Measurements from ENCODE around the gene AMER2.

Gene AMER2

DNA sequence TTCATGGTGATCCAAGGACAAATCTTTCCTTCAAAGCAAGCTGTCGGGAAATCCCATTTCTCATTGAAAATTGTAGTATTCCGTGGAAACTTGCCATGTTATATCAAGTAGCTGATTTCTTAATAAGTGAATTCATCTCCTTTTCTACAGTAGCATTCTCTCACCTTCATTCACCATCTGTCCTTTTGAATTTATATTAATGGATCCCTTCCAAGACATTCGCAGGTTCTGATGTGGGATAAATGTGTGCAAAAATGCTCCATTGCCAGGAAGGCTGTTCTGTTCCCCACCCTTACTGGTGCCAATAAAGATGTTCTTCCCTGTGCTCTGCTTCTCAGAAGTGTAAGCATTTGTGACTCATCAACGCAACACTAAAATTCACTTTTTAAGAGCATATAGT, 36.2 kb downstream of the AMER2 start:
- TF ChIP-seq, protein P1, sequence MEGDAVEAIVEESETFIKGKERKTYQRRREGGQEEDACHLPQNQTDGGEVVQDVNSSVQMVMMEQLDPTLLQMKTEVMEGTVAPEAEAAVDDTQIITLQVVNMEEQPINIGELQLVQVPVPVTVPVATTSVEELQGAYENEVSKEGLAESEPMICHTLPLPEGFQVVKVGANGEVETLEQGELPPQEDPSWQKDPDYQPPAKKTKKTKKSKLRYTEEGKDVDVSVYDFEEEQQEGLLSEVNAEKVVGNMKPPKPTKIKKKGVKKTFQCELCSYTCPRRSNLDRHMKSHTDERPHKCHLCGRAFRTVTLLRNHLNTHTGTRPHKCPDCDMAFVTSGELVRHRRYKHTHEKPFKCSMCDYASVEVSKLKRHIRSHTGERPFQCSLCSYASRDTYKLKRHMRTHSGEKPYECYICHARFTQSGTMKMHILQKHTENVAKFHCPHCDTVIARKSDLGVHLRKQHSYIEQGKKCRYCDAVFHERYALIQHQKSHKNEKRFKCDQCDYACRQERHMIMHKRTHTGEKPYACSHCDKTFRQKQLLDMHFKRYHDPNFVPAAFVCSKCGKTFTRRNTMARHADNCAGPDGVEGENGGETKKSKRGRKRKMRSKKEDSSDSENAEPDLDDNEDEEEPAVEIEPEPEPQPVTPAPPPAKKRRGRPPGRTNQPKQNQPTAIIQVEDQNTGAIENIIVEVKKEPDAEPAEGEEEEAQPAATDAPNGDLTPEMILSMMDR (IDR thresholded peaks at IDR 0.05; ENCODE audit: low read depth, low read length) = no peak
- DNase-seq (ENCODE audit: low read depth in 2 of 2) = no peak

GRCh38 chr13:25132751-25133390, 39.2 kb downstream of the AMER2 start:
- TF ChIP-seq, protein P1 (IDR thresholded peaks at IDR 0.05; ENCODE audit: low read depth, low read length) = no peak
- DNase-seq (ENCODE audit: low read depth in 2 of 2) = no peak
- no peak overlapping the region for H3K4me3 ChIP-seq (replicated peaks in 1 of 2; ENCODE audit: low read depth in 2 of 2, low read length in 2 of 2)

More for the DNA sequence above, 36.2 kb downstream of the AMER2 start:
- H3K4me3 ChIP-seq (replicated peaks in 1 of 2; ENCODE audit: low read depth in 2 of 2, low read length in 2 of 2) = no peak overlapping the region

DNA sequence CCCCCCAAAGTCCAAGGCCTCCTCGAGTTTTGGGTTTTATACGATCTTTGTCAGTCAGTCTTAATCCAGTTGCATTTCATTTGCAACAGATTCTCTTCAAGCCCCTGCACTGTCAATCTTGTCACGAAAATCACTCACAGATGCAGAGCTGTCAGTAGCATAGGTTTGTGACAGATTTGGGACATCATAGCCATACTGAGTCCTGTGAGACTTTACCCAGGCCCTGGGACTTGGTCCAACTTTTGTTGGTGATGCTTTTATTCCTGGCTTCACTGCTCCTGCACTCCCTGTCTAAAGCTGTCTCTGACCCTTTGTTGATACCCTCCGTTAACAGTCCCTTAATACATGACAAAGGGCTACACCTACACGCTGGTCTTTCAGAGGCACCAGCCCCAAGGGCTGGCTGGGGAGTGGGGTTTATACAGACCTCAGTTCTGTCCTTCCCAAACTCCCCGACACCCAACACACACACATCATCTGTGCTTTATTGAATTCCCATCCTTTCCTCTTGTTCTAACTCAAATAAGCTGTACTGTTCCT, 40.1 kb downstream of the AMER2 start:
- TF ChIP-seq, protein P1 (IDR thresholded peaks at IDR 0.05; ENCODE audit: low read depth, low read length) = no peak
- no peak overlapping the region for H3K4me3 ChIP-seq (replicated peaks in 1 of 2; ENCODE audit: low read depth in 2 of 2, low read length in 2 of 2)
- DNase-seq (ENCODE audit: low read depth in 2 of 2) = no peak

- TF ChIP-seq, protein P1 (IDR thresholded peaks at IDR 0.05; ENCODE audit: low read depth, low read length) = no peak
- H3K4me3 ChIP-seq (replicated peaks in 1 of 2; ENCODE audit: low read depth in 2 of 2, low read length in 2 of 2) = no peak overlapping the region
- DNase-seq (ENCODE audit: low read depth in 2 of 2) = no peak
These were observed 41.1 kb downstream of the AMER2 start for GRCh38 chr13:25130944-25131343.

DNA sequence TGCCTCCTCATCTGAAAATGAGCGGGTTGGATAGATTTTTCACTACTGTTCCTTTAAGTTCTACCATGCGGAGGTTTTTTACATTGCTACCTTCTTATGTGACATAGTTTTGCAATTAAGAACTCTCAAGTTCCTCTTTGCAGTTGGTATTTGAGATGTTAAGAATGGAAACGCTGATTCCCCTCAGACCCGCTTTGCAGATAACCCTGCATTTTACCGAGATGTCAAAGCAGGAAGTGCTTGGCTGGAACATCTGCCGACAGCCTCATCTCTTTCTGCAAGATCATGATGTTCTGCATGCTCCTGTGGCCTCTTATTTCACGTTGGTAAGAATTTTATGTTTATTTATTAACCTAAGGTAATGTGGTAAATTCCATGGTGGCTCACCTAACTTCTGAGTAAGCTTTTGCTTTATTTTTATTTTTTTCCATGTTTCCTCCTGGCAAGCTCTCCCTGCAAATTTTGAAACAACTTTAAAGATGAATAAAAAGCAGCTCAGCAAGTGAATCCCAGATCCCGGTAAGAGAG, 53.6 kb downstream of the AMER2 start:
- no peak overlapping the region for H3K4me3 ChIP-seq (replicated peaks in 1 of 2; ENCODE audit: low read depth in 2 of 2, low read length in 2 of 2)
- DNase-seq (ENCODE audit: low read depth in 2 of 2) = no peak
- TF ChIP-seq, protein P1 (IDR thresholded peaks at IDR 0.05; ENCODE audit: low read depth, low read length) = no peak

DNA sequence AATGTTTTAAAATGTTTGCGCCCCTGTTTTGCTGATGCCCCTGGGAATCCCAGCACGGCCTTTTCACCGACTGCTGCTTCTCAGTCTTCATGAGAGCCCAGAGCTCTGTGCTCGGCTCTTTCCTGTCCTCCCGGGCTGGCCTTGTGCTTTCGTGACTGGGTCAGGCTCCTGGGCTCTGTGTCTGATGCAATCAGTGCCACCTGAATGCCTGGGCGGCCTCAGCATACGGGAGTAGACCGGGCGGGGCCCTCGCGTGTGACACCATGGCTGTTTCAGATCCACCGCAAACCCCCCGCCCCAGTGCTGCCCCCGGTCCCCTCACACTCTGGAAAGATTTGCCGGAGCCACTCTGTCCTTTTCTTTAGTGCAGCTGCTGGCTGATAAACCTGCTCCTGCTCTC, 54.8 kb downstream of the AMER2 start:
- H3K4me3 ChIP-seq (replicated peaks in 1 of 2; ENCODE audit: low read depth in 2 of 2, low read length in 2 of 2) = no peak overlapping the region
- TF ChIP-seq, protein P1 (IDR thresholded peaks at IDR 0.05; ENCODE audit: low read depth, low read length) = no peak
- DNase-seq (ENCODE audit: low read depth in 2 of 2) = no peak
